Adrenal gland (tissue), 5 donors: Measurements from ENCODE around the gene DKC1.

Experiments
- POLR2A ChIP-seq, 2 donors: fragments of 450-650 bp; IDR thresholded peaks; one replicate each; pipeline ENCODE4 v1.6.1; 2017; ENCODE audit warnings: antibody characterized with exemption in 2 of 2, mild to moderate bottlenecking in 2 of 2, moderate library complexity in 1 of 2
- TF ChIP-seq, protein P1 (sequence below), 6 experiments: fragments of 450-650 bp in 4 of 6; fragments of 200-600 bp in 2 of 6; sonication (generic) in 1 of 6; IDR thresholded peaks; 1 replicate in 5 of 6; 2 replicates in 1 of 6; pipeline versions ENCODE4 v1.5.1 to v1.8.0; 2016 to 2021; ENCODE audit warnings: antibody characterized with exemption in 6 of 6, mild to moderate bottlenecking in 2 of 6, moderate library complexity in 1 of 6
- donor health status: DM: no; HTN: no; CAD: no.

DNA sequence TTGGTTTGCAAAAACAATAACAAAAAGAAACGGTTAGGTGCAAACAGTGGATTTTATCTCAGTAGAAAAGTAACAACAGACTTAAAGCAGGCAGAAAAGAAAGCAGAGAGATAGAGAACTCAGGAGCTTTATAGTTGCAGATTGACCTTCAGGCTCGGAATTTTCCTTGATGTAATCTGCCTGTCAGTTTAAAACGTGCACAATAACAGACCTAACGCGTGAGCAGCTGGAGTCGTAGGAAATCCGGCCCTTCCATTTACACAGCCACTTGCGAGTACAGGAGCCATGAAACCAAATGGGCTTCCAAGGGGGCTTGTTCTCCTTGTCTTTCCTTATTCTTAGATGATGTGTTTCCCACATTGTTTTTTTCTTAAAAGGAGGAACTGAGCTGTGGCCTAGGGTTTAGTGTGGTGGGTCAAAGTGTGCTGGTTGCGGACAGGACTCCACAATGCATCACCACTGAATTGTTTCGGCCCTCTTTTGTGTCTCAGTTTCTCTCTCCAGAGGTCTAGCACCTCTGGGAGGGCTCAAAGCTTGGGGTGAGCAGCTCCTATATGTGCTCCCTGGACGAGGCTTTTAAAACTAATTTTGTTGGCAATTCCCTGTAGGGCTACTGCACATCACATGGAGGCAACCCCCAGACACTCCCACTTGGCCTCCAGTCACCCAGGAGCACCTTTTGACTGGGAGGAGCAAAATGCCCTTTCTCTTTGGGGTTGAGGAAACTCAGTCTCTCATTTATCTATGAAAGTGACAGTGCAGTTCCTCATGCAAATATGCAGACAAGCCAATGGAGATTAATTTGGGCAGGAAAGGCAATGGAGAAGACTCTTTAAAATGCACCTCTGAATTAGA is 56.5 kb downstream of the DKC1 start:
- TF ChIP-seq, protein P1, sequence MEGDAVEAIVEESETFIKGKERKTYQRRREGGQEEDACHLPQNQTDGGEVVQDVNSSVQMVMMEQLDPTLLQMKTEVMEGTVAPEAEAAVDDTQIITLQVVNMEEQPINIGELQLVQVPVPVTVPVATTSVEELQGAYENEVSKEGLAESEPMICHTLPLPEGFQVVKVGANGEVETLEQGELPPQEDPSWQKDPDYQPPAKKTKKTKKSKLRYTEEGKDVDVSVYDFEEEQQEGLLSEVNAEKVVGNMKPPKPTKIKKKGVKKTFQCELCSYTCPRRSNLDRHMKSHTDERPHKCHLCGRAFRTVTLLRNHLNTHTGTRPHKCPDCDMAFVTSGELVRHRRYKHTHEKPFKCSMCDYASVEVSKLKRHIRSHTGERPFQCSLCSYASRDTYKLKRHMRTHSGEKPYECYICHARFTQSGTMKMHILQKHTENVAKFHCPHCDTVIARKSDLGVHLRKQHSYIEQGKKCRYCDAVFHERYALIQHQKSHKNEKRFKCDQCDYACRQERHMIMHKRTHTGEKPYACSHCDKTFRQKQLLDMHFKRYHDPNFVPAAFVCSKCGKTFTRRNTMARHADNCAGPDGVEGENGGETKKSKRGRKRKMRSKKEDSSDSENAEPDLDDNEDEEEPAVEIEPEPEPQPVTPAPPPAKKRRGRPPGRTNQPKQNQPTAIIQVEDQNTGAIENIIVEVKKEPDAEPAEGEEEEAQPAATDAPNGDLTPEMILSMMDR (IDR thresholded peaks at IDR 0.05), result no peak
- peak in 1 of 2 donors; percentile 23 for TF ChIP-seq POLR2A (IDR thresholded peaks at IDR 0.05)
